ENCODE measurements around the gene SYNE4.

The SYNE4 gene

DNA sequence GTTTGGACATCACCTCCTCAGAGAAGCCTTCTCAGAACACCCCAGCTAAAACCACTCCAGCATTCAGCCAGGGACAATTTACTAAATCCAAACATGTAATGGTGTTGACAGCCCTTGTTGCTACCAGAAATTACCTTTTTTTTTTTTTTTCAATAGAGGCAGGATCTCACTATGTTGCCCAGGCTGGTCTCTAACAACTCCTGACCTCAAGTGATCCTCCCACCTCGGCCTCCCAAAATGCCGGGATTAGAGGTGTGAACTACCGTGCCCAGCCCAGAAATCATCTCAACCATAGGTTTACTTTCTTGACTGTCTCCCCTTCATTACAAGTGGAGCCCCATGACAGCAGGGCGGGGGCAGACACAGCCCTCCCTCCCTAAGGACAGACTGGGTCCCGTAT lies 14.8 kb upstream of the SYNE4 start:
- DNase-seq, result no peak

DNA sequence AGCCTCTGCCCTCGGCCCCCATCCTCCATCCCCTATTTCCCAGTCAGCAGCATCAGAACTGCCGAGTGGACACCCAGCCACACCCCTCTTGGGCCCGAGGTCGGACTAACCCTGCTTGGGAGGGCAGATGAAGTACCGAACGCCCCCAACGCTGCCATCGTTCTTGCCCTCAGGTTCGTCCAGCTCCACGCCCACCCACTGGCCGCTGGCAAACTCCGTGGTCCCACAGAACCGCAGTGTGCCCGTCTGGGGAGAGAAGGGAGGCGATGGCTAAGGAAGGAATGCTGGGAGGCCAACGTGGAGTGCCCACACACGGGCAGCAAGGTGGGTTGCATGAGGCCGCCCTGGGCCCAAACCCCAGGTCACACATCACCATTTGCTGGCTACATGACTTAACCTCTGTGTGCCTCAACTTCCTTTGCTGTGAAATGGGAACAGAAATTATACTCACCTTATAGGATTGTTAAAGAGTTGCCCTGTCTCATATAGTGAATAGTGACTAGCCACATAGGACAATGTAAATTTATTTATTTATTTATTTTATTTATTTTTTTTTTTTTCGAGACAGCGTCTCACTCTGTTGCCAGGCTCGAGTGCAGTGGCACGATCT lies 10.6 kb upstream of the SYNE4 start:
- no peak for DNase-seq

DNA sequence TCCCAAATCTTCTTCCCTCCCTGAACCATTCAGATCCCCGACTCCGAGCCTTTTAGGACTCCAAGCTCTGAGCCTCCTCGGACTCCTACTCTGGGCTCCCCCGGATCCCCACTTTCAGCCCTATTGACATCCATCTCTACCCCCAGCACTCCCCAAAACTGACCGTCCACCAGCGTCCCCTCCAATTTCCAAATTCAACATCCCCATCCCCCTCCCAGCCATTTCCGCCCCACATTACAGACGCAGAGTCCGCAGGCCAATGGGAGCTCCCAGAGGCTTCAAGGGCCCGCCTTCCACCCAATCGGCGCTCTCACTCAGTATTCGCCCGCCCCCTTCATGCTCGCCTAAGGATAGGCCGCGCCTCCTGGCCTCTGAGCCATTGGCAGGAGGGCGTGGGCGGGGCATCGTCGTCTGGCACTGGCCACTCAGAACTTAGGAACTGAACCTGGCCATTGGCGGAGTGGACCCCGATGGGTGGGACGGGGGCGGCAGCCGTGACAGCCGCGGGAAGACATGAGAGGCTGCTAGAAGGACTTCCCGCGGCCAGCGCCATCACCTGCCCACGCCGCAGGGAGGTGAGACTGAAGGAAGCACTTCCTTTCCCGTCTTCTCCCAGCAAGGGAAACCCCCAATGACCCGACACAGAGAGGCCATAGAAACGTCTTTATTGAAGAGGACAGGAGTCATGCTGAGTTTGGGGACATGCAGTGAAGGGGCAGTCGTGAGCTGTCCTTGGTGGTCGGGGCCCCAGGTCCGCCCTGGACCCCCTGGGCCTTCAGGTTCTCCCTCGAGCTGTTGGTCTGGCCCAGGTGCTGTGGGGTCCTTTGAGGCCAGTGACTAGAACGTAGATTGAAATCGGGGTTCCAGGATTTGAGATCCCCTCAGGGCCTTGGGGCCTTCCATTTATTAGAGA lies 5.7 kb upstream of the SYNE4 start, which contains the start of gene ALKBH6:
Gene ALKBH6 (minus strand): TSS at position 202 of the 913 bp plus-strand sequence. CDS start 816 bp downstream, outside the sequence.
- DNase-seq, result peak; percentile 99

DNA sequence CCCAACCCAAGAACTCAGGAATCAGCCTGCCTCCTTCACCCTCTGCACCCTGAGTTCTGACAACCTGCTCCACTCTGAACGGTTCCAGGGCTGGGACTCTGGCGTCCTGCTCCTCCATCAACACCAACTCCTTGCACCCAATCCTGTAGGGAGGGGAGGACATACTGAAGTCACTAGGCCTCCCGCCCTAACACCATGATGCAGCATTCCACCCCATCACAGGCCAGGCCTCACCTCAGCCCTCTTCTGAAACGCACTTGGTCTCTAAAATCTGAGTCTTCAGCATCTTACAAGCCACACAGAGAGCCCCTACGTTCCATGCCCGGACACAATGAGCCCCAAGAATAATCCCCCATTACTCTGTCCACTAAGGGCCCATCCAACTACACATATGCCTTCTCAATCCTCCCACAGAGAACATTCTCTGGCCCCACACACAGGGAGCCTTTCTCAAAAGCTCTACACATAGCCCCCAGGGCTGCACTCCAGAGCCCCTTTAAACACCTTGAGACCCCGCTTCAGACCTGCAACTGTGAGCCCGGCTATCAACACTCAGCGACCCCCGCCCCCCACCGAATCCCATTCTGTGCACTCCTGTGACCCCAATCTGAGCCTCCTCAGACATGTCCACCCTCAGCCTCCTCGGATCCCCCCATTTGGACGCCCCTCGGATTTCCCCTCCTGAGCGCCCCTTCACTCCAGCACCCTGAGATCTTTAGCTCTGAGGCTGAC lies 4.8 kb upstream of the SYNE4 start:
- no peak for DNase-seq

DNA sequence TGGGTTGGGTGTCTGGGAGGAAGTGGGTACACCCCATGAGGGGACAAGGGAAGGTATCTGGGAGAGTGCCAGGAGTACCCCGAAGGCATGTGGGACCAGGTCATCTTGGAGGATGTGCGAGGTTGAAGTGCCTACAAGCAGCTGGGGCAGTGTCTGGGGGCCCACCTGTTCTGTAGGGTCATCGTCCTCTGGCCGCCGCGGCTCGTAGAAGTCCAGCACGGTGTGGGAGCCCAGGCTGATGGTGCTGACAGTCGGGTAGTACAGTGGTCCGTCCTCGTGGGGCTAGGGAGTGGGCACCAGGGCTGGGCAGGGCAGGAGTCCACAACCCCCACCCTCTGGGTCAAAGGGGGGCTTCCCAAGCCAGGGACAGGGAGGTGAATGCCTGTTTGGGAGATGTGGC lies 1.8 kb upstream of the SYNE4 start:
- no peak for DNase-seq

DNA sequence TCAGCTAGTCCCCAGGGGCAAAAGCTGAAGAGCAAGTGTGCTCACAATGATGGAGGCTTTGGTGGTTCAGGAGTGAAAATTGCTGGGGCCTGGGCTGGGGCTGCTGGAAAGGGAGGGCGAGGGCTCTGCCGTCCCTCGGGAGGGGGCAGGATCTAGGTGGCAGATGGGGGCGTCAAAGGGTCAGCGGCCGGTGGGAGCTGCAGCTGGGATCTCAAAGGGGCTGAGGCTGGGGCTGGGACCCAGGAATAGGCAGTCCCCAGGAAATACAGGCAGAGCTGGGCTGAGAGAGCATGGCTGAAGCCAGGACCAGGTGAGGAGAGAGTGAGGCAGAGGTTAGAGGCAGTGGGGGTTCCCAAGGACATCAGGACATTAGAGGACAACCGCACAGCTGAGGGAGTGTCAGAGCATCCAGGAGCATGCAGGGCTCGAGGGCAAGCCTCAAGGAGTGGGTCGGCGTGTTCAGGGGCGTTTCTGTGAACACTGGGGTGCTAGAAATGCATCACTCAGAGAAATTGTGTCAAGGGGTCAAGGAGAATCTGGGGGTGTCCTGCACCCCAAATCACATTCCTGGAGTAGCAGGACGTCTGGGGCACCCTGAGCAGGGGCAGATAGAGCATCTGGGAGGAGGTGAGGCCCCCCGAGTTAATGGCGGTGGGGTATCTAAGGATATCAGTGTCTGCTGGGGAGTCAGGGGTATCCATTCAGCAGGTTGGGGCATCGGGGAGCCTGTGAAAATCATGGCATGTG lies 1.2 kb upstream of the SYNE4 start:
- DNase-seq, result no peak

DNA sequence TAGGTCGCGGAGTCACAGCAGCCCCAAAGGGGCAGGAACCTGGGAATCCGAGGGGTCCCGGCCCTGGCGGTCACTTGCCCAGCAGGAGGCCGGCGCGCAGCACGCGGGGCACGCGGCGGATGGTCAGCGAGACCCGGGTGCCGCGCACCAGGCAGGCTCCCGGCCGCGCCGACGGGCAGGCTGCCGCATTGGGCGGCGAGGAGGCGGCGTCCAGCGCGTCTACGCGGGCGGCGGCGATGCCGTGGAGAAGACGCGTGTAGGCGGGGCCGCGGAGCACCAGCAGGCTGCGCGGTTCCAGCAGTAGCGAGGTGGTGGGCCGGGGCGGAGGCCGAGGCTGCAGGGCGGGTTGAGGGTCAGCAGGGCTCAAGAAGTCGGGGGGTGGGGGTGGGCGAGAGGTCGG lies 607 bp upstream of the SYNE4 start:
- DNase-seq, result peak; percentile 32

DNA sequence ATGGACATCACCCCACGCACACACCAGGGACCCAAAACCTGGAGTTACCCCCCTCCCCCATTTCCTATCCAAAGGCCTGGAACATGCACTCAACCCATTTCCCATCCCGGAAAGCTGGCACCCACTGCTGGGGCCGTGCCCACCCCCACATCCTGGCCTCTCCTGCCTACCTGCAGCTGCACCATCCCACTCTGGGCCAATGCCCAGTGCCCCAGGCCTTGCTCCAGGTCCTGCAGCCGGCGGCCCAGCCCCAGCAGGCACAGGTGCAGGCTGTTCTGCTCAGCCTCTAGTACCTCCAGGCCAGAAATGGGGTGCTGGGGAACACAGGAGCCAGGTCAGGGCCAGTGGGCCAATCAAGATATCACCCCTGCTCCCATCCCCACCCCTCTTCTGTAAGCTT lies 1.7 kb downstream of the SYNE4 start:
- DNase-seq, result no peak

DNA sequence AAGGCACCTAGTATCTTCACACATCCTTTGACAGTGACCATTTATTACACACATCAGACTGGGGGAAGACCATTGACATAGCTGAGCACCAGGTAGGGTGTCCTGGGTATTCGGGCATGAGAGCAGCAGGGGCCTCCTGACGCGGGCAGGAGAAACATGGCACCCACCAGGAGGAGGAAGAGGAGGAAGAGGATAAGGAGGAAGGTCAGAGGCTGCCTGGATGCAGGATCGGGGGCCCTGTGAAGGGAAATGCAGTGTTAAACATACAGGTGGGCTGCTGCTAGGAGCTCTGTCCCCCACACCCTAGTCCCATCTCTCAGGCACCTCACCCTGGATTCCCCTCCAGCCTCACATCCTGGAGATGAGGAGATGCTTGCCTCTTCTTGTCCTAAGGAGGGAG lies 5.3 kb downstream of the SYNE4 start:
- no peak for DNase-seq

DNA sequence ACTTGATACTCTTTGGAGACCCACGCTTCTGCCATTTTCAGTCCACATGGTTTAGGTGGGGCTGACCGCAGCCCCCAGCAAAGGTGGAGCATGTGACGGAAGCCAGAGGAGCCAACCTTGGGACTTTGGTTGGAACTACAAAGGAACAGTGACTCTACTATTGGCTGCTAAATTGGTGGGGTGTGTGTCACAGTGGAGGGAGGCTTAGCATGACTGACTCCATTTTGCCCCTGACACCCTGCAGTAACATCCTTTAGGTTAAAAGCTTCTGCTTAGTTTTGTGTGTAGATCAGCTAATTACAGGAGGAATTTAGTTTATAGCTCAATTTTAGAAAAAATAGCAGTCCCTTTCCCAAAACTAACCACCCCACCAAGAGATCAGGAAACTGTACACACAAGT lies 7.0 kb downstream of the SYNE4 start:
- no peak for DNase-seq

DNA sequence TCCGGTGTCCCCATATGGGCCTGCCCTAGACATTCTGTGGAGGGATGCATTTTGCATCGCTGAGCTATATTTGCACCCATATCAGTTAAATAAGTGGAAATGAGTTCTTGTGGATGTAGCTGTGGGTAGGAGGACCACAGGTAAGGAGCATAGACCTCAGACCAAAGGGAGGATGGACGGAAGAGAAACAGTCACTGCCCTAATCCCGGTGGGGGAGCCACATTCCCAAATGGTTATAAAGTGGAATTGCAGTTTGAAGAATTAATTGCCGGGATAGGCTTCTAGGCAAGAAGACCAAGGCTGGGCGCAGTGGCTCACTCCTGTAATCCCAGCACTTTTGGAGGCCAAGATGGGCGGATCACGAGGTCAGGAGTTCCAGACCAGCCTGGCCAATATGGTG lies 11.8 kb downstream of the SYNE4 start:
- no peak for DNase-seq

DNA sequence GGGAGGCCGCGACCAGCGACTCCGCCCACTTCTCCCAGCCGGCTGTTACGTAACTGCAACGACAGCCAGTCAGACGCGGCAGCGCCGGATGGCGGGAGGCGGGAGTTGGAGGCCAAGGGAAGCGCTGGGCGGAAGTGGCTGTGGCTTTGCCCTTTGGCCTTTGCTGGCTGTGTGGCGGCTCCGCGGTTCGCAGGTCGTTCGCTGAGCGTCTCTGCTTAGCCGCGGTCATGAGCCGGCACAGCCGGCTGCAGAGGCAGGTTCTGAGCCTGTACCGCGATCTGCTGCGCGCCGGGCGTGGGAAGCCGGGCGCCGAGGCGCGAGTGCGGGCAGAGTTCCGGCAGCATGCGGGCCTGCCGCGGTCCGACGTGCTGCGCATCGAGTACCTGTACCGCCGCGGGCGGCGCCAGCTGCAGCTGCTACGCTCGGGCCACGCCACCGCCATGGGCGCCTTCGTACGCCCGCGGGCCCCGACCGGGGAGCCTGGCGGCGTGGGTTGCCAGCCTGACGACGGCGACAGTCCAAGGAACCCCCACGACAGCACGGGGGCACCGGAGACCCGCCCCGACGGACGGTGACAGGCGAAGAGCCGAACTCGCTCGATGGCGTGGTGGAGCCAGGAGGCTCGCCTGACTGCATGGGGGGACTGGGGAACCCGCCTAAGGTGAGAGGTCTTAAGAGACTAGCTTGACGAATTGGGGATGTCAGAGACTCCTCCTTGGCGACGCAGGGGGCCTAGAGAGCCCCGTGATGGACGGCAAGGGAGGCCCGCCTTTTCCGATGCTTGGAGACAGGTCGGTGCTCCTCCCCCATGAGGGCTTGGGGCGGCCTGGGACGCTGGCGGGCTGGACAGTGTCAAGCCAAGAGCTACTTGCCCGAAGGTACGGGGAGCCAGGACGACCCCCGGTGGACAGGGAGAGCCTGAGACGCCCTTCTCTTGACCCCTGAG lies 13.3 kb downstream of the SYNE4 start, which contains the start of gene SDHAF1:
Gene SDHAF1 (plus strand): TSS at position 141 of the 946 bp plus-strand sequence. CDS start 87 bp downstream, at position 228.
- DNase-seq, result peak; percentile 85

DNA sequence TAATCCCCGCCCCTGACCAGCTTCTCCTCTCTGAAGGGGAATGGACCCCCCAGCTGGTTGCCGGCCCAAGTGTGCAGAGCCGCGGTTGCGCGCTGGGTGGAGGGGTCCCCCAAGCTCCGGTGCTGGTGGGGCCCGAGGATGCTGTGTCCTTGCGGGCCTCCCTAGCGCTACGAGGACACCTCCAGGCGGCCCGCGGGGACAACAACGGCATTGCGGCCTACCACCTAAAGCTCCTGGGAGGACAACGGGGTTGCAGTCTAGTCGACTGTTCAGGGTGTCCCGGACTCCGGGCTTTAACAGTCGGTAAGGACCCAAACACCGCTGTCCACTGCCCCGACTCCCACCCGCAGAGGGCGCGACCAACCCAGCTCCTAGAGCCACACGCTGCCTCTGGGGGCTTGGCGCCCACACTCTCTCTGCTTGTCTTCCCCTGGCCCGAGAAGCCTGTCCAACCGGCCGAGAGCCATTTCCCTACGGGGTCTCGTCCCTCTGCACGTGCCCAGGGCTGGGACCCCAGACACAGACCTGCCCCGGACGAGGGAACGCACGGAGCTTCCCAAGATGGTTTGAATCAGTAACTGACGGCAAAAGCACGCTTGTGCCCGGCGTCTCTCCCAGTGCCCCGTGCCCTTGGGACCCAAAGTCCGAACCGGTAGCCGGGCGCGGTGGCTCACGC lies 14.6 kb downstream of the SYNE4 start:
- DNase-seq, result no peak

DNA sequence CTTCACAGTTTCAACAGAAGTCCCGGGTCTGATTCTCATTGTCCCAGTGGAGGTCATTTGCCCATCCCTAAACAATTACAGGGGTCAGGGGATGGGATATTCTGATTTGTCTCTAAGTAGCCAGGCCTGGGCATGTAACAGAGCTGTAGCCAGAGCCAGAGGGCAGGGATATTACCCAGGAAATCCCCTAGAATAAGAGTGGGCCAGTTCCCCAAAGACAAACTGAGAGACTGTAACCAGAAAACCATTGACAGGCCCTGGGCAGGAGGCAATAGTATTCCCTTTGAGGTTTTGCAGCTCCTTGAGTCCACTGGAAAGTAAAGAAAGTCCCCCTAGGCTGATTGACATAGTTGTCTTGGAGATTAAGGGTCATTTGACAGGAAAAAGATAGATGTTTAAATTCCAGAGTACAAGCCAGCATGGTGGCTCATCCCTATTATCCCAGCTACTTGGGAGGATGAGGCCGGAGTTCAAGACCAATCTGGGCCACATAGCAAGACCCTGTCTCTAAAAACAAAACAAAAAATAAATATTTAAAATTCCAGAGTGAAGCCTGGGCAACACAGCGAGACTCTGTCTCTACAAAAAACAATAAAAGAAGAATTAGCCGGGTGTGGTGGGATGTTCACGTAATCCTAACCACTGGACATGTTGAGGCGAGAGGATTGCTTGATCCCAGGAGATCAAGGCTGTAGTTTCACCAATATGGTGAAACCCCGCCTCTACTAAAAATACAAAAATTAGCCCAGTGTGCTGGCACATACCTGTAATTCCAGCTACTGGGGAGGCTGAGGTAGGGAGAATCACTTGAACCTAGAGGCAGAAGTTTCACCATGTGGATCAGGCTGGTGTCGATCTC lies 15.5 kb downstream of the SYNE4 start:
- no peak for DNase-seq

DNA sequence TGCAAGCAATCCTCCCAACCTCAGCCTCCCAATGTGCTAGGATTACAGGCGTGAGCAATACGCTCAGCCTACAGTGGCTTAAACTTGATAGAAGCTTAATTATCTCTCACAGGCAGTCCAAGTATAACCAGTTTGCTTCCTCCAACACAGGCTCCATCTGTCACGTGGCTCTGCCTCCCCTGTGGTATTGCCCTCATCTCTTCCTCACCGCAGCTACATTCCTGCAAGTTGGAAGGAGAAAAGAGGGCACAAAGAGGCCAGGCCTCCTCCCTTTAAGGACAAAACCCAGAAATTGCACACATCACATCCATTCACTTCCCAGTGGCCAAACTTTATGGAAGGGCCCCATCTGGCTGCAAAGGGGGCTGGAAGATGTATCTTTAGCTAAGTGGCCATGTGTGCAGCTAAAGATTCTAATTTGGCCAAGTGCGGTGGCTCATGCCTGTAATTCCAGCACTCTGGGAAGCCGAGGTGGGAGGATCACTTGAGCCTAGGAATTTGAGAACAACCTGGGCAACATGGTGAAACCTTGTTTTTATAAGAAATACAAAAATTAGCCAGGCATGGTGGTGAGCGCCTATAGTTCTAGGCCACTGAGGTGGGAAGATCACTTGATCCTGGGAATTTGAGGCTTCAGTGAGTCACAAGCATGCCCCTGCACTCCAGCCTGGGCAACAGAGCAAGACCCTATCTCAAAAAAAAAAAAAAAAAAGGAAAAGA lies 16.7 kb downstream of the SYNE4 start:
- no peak for DNase-seq

DNA sequence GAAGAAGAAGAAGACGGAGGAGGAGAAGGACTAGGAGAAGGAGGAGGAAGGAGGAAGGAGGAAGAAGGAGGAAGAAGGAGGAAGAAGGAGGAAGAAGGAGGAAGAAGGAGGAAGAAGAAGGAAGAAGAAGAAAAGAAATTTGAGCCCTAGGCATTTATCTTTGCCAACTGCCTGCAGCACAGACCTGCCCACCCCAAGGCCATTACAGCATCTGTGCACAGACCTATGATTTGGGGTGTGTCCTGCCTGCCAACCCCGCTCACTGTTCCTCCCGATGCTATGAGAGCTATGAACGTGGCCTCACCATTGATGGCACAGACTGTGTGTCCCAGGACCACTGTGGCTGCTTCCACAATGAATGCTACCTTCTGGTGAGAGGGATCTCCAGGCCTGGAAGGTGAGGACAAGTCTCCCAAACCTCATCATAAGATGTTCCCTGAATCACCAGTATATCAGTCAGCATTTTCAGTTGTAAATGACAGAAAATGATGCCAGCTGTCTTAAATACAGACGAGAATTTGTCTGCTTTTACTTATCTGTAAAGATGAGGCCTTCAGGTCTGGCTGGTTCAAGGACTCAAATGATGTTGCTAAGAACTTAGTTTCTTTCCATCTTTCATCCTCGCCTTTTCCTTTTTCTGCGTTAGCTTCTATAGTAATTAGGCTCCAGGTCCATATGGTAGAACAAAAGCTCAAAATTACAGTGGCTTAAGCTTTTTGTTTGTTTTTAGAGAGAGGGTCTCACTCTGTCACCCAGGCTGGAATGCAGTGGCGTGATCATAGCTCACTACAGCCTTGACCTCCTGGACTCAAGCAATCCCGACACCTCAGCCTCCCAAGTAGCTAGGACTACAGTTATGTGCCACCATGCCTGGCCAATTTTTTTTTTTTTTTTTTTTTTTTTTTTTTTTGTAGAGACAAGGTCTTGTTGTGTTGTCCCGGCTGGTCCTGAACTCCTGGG lies 17.6 kb downstream of the SYNE4 start:
- no peak for DNase-seq

DNA sequence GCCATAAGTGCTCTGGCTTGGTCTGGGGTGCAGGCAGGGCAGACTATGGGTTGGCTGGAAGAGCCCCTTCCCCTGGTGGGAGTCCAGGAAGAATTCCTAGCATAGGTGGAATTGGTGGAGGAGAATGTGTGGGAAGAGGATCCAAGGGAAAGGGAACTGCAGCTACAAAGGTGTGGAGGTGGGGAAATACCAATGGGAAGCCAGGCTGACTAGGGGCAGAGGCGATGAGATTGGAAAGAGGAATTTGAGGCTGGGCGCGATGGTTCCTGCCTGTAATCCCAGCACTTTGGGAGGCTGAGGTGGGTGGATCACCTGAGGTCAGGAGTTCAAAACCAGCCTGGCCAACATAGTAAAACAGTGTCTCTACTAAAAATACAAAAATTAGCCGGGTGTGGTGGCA lies 18.5 kb downstream of the SYNE4 start:
- DNase-seq, result no peak

DNA sequence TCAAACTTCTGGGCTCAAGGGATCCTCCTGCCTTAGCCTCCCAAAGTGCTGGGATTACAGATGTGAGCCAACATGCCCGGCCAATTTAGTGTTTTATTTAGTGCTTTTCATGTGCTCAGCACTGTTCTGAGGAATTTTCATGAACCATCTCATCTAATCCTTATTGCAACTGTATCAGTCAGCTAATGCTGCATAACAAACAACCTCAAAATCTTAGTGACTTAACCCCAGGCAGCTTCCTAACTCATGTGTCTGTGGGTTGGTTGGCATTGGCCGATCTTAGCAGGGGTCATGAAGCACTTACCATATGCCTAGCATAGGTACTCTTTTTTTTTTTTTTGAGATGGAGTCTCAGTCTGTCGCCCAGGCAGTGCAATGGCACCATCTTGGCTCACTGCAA lies 19.8 kb downstream of the SYNE4 start:
- DNase-seq, result no peak
